AG09309 (cell line): ENCODE results near the gene AKAP6.

Experiments
- DNase-seq: peaks from one replicate; pipeline ENCODE4 v3.0.0-alpha.2; 2010; ENCODE audit warnings: low read depth
- H3K4me3 ChIP-seq: 2 replicates; pipeline ENCODE4 v1.5.1; 2011; ENCODE audit warnings: mild to moderate bottlenecking, low read depth, low read length, moderate library complexity; ENCODE audit not compliant: control insufficient read depth
- TF ChIP-seq, protein P1 (sequence below): IDR thresholded peaks from 2 replicates; pipeline ENCODE4 v1.5.1; 2011; ENCODE audit warnings: mild to moderate bottlenecking, low read depth, low read length, inconsistent platforms; ENCODE audit not compliant: insufficient read depth, control insufficient read depth; ENCODE audit errors: missing control alignments

The AKAP6 gene

GRCh38 chr14:32694795-32695449 is 365.8 kb downstream of the AKAP6 start:
- no peak overlapping the region for H3K4me3 ChIP-seq
- TF ChIP-seq, protein P1, sequence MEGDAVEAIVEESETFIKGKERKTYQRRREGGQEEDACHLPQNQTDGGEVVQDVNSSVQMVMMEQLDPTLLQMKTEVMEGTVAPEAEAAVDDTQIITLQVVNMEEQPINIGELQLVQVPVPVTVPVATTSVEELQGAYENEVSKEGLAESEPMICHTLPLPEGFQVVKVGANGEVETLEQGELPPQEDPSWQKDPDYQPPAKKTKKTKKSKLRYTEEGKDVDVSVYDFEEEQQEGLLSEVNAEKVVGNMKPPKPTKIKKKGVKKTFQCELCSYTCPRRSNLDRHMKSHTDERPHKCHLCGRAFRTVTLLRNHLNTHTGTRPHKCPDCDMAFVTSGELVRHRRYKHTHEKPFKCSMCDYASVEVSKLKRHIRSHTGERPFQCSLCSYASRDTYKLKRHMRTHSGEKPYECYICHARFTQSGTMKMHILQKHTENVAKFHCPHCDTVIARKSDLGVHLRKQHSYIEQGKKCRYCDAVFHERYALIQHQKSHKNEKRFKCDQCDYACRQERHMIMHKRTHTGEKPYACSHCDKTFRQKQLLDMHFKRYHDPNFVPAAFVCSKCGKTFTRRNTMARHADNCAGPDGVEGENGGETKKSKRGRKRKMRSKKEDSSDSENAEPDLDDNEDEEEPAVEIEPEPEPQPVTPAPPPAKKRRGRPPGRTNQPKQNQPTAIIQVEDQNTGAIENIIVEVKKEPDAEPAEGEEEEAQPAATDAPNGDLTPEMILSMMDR = no peak
- no peak for DNase-seq

- H3K4me3 ChIP-seq = no peak overlapping the region
- TF ChIP-seq, protein P1 = no peak
- DNase-seq = no peak
These were observed 367.4 kb downstream of the AKAP6 start for GRCh38 chr14:32696325-32697091.

DNA sequence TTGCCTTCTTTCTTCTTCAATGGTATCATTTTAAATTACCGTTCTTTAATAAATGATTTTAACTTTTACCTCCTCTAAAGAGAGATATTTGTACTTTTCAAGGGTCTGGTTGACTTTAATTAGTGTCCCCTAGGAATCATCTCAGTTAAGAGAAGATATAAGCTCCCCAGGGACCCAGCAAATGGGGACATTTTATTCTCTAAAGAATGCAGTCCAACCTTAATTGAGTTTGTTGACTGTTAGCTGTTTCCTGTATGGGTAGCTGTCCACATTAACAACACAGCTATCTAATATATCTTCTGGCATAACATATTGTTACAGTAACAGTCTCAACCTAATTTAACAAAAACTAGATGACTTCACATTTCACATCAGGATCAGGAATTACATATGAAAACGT is 368.0 kb downstream of the AKAP6 start:
- no peak overlapping the region for H3K4me3 ChIP-seq
- no peak for DNase-seq
- TF ChIP-seq, protein P1 = no peak

DNA sequence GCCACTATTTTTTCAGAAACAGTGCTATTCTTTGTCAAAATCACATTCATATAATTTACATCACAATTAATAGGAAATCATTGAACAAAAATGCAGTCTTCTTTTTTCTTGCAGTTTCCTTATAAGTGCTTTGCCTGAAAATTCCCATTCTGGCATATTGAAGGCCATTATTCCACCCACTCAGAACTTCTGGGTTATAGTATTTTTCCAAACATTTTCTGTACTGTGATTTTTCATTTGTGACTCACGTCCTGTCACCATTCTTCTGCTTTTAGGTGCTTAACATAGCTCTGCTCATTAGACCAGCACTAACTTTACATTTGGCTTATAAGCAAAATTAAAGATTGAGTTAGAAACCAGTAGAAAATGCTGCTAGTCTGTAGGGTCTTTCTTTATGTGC is 368.6 kb downstream of the AKAP6 start:
- no peak for DNase-seq
- TF ChIP-seq, protein P1 = no peak

DNA sequence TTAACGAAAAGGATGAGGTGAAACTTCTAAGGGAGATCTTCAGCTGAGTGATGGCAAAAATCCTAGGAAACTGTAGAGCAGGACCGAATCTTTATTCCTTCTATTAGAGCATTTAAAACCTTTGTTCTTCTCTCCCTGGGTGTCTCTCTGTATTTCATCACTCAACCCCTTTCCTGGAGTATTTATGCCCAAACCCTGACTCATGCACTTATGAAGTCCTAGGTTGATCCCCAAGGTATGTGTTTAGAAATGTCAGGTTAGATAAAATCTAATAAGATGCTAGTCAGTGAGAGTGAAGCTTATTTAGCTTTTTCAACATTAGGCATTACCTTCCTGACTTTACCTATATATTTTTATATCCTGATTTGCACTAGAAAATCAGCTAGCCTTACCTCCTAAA is 369.7 kb downstream of the AKAP6 start:
- DNase-seq = no peak
- TF ChIP-seq, protein P1 = no peak

More for the DNA sequence above, 368.6 kb downstream of the AKAP6 start:
- no peak overlapping the region for H3K4me3 ChIP-seq

GRCh38 chr14:32701475-32701874 is 372.4 kb downstream of the AKAP6 start:
- no peak overlapping the region for H3K4me3 ChIP-seq
- TF ChIP-seq, protein P1 = no peak

More for the DNA sequence above, 369.7 kb downstream of the AKAP6 start:
- no peak overlapping the region for H3K4me3 ChIP-seq

More at GRCh38 chr14:32701475-32701874, 372.4 kb downstream of the AKAP6 start:
- no peak for DNase-seq
